Subcutaneous abdominal adipose tissue (tissue), 5 donors: ENCODE data around the gene KRTAP5-2.

Experiments used
- H3K27ac ChIP-seq: one replicate; pipeline ENCODE4 v1.7.0; 2013; ENCODE audit warnings: low read depth, mild to moderate bottlenecking, inconsistent platforms, low read length, moderate library complexity
- H3K27me3 ChIP-seq, 5 donors: one replicate each; pipeline ENCODE4 v1.7.0; 2013; ENCODE audit warnings: low read length in 5 of 5, inconsistent platforms in 1 of 5; ENCODE audit not compliant: control insufficient read depth in 5 of 5, insufficient read depth in 4 of 5
- H3K36me3 ChIP-seq, 5 donors: one replicate each; pipeline ENCODE4 v1.7.0; 2013; ENCODE audit warnings: low read length in 5 of 5; ENCODE audit not compliant: control insufficient read depth in 5 of 5, insufficient read depth in 5 of 5
- H3K4me1 ChIP-seq, 5 donors: one replicate each; pipeline ENCODE4 v1.7.0; 2013; ENCODE audit warnings: low read length in 5 of 5, mild to moderate bottlenecking in 3 of 5, moderate library complexity in 1 of 5; ENCODE audit not compliant: control insufficient read depth in 5 of 5, insufficient read depth in 5 of 5
- H3K4me3 ChIP-seq, 5 donors: one replicate each; pipeline ENCODE4 v1.7.0; 2013; ENCODE audit warnings: low read length in 5 of 5, low read depth in 1 of 5
- H3K9ac ChIP-seq, 5 donors: one replicate each; pipeline ENCODE4 v1.7.0; 2013; ENCODE audit warnings: low read length in 5 of 5, mild to moderate bottlenecking in 4 of 5, moderate library complexity in 3 of 5
- H3K9me3 ChIP-seq, 5 donors: one replicate each; pipeline ENCODE4 v1.7.0; 2013; ENCODE audit warnings: low read length in 5 of 5; ENCODE audit not compliant: control insufficient read depth in 5 of 5
- donor health status: healthy.
- donor health status: healthy.
- donor health status: healthy.
- donor health status: healthy.
- donor health status: healthy.

Gene KRTAP5-2

GRCh38 chr11:1639102-1639620 is 41.1 kb upstream of the KRTAP5-2 start:
- Histone ChIP-seq H3K4me1 (peaks cover 0 to 29% (median 10%) of the 10 kb centered on the region in 5 donors), H3K9me3 (no peaks in the 10 kb centered on the region)

GRCh38 chr11:1638344-1638743 is 40.2 kb upstream of the KRTAP5-2 start:
- H3K27me3 ChIP-seq: peaks cover 3 to 30% (median 21%) of the 10 kb centered on the region in 5 donors
- H3K9me3 ChIP-seq: no peaks in the 10 kb centered on the region
- no peak overlapping the region for H3K9ac ChIP-seq
- no peaks in the 10 kb centered on the region for H3K36me3 ChIP-seq
- no peak overlapping the region for H3K4me3 ChIP-seq
- no peak overlapping the region for H3K27ac ChIP-seq
- peaks cover 0 to 29% (median 10%) of the 10 kb centered on the region in 5 donors for H3K4me1 ChIP-seq

More at GRCh38 chr11:1639102-1639620, 41.1 kb upstream of the KRTAP5-2 start:
- H3K36me3 ChIP-seq: no peaks in the 10 kb centered on the region
- no peak overlapping the region for H3K27ac ChIP-seq
- no peak overlapping the region for H3K4me3 ChIP-seq
- peaks cover 3 to 30% (median 18%) of the 10 kb centered on the region in 5 donors for H3K27me3 ChIP-seq
- no peak overlapping the region for H3K9ac ChIP-seq

DNA sequence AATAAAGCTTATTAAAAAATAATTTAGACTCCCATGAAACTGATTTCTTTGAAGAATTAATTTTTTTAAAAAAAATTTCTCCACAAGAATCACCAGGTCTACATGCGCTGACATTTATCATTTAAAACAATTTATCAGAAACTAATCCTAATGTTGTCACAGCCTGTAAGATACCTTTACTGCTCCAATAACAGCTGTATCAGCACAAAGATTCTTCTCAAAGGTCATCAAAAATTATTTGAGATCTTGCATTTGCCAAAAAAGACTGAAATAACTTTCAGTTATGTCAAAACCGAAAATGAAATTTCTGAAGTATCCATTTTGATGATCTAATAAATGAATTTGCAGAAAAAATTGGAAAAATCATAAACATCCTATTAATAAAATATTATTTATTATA is 39.5 kb upstream of the KRTAP5-2 start:
- H3K27me3 ChIP-seq: peaks cover 3 to 25% (median 19%) of the 10 kb centered on the region in 5 donors
- H3K4me1 ChIP-seq: peaks cover 0 to 31% (median 10%) of the 10 kb centered on the region in 5 donors
- no peak overlapping the region for H3K27ac ChIP-seq
- H3K9me3 ChIP-seq: no peaks in the 10 kb centered on the region
- H3K4me3 ChIP-seq: no peak overlapping the region
- H3K9ac ChIP-seq: no peak overlapping the region
- H3K36me3 ChIP-seq: no peaks in the 10 kb centered on the region

- Histone ChIP-seq H3K27me3 (peaks cover 8 to 31% (median 29%) of the 10 kb centered on the region in 5 donors), H3K36me3 (no peaks in the 10 kb centered on the region)
Observed at GRCh38 chr11:1636291-1636950, 38.3 kb upstream of the KRTAP5-2 start.

DNA sequence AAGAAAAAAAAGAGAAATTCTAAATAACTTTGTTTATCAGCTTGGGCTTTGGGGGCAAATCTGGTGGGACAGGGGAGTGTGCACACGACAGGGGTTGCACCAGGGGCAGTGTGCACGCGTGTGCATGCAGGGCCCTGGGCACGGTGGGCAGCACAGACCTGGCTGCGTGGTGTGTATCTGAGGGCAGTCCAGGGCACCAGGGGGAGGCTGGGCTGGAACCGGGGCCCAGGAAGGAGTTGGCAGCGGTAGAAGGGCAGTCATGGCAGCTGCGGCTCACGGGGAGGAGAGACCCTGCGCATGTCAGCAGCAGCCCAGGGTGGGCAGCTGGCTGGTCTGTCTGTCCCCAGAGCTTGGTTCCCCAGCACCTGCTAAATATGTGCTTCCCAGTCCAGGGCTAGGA is 35.8 kb upstream of the KRTAP5-2 start:
- Histone ChIP-seq H3K4me1 (peaks cover 0 to 28% (median 3%) of the 10 kb centered on the region in 5 donors), H3K36me3 (no peaks in the 10 kb centered on the region), H3K4me3 (no peak overlapping the region), H3K27me3 (peaks cover 5 to 32% (median 26%) of the 10 kb centered on the region in 5 donors), H3K9ac (no peak overlapping the region), H3K27ac (no peak overlapping the region), H3K9me3 (no peaks in the 10 kb centered on the region)

More at GRCh38 chr11:1636291-1636950, 38.3 kb upstream of the KRTAP5-2 start:
- peaks cover 0 to 40% (median 10%) of the 10 kb centered on the region in 5 donors for H3K4me1 ChIP-seq
- no peak overlapping the region for H3K9ac ChIP-seq
- no peak overlapping the region for H3K4me3 ChIP-seq
- H3K9me3 ChIP-seq: no peaks in the 10 kb centered on the region
- H3K27ac ChIP-seq: no peak overlapping the region

DNA sequence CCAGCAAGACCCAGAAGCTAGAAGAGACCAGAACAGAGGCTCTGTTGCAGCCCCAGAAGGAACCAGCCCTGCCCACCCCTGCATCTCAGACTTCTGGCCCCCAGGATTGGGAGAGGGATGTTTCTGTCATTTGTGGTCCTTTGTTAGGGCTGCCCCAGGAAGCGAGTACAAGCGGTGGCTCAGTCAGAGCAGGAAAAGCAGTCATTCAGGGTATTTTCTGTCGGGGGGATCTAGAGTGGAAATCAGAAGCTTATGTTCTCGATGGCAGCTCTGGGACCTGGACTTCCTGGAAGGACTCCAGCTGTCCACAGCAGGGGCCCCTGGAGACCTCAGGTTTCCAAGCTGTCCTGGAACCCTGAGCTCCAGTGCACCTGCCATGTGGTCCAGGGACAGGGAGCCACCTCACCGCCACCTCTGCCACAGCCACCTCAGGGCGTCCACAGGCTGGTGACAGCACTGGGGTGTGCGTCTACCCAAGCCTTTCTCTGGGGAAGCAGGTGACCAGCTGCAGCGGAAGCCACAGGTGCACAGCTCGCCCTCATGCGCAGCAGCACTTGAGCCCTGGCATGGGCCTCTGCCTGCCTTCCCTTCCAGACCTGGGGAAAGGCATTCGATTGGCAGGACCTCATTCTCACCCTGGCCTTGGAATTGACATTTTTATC is 34.1 kb upstream of the KRTAP5-2 start:
- H3K4me3 ChIP-seq: no peak overlapping the region
- H3K27me3 ChIP-seq: peaks cover 11 to 40% (median 28%) of the 10 kb centered on the region in 5 donors
- no peak overlapping the region for H3K9ac ChIP-seq
- H3K27ac ChIP-seq: no peak overlapping the region
- H3K9me3 ChIP-seq: no peaks in the 10 kb centered on the region
- peaks cover 0 to 22% (median 3%) of the 10 kb centered on the region in 5 donors for H3K4me1 ChIP-seq
- no peaks in the 10 kb centered on the region for H3K36me3 ChIP-seq

- no peaks in the 10 kb centered on the region for H3K36me3 ChIP-seq
- no peak overlapping the region for H3K9ac ChIP-seq
- no peaks in the 10 kb centered on the region for H3K9me3 ChIP-seq
- H3K27me3 ChIP-seq: peaks cover 11 to 41% (median 28%) of the 10 kb centered on the region in 5 donors
- H3K27ac ChIP-seq: no peak overlapping the region
- H3K4me3 ChIP-seq: no peak overlapping the region
- peaks cover 0 to 22% (median 3%) of the 10 kb centered on the region in 5 donors for H3K4me1 ChIP-seq
Observed at GRCh38 chr11:1631066-1631568, 33.0 kb upstream of the KRTAP5-2 start.

GRCh38 chr11:1630271-1630670 is 32.2 kb upstream of the KRTAP5-2 start:
- peaks cover 11 to 41% (median 28%) of the 10 kb centered on the region in 5 donors for H3K27me3 ChIP-seq

DNA sequence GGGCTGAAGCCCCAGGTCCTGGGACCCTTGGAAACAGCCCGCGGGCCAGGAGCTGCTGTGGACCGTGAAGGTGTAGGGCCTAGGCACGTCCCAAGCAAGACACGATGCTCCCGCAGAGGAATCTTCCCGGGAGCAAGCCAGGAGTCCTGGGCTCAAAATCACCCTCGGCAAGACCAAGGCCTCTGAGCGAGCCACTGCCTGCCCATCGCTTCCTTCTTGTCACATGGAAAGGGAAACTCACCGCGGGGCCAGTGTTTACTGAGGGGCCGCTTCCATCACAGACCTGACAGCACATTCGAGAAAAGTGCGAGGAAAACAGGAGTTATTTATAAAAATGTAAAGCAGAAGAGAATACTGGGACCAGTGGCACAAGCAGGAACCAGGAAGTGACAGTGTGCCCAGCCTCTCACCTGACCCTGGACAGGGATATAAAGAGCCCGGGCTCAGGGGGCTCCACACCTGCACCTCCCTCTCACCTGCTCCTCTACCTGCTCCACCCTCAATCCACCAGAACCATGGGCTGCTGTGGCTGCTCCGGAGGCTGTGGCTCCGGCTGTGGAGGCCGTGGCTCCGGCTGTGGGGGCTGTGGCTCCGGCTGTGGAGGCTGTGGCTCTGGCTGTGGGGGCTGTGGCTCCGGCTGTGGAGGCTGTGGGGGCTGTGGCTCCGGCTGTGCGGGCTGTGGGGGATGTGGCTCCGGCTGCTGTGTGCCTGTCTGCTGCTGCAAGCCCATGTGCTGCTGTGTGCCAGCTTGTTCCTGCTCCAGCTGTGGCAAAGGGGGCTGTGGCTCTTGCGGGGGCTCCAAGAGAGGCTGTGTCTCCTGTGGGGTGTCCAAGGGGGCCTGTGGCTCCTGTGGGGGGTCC is 31.5 kb upstream of the KRTAP5-2 start, which contains the start of gene KRTAP5-5:
Gene KRTAP5-5 (plus strand): TSS at position 450 of the 860 bp plus-strand sequence. CDS start 66 bp downstream, at position 516.
- Histone ChIP-seq H3K27ac (no peak within 1 kb of the TSS), H3K9ac (peak within 1 kb of the TSS in 1 of 5 donors; percentile 35), H3K4me1 (peaks cover 0 to 18% (median 3%) of the 10 kb centered on the region in 5 donors), H3K4me3 (no peak within 1 kb of the TSS), H3K9me3 (no peaks in the 10 kb centered on the region), H3K27me3 (peaks cover 11 to 41% (median 28%) of the 10 kb centered on the region in 5 donors), H3K36me3 (no peaks in the 10 kb centered on the region)

More at GRCh38 chr11:1630271-1630670, 32.2 kb upstream of the KRTAP5-2 start:
- H3K27ac ChIP-seq: no peak overlapping the region
- no peak overlapping the region for H3K9ac ChIP-seq
- H3K4me3 ChIP-seq: no peak overlapping the region
- no peaks in the 10 kb centered on the region for H3K9me3 ChIP-seq
- peaks cover 0 to 18% (median 3%) of the 10 kb centered on the region in 5 donors for H3K4me1 ChIP-seq
- H3K36me3 ChIP-seq: no peaks in the 10 kb centered on the region
